ENCODE data around the gene ADAMTSL1.

Gene ADAMTSL1

GRCh38 chr9:18718932-18719331 is 245.0 kb downstream of the ADAMTSL1 start:
- no peaks in the 10 kb centered on the region for H3K27me3 ChIP-seq (ENCODE audit: insufficient read depth, low read depth, severe bottlenecking)

DNA sequence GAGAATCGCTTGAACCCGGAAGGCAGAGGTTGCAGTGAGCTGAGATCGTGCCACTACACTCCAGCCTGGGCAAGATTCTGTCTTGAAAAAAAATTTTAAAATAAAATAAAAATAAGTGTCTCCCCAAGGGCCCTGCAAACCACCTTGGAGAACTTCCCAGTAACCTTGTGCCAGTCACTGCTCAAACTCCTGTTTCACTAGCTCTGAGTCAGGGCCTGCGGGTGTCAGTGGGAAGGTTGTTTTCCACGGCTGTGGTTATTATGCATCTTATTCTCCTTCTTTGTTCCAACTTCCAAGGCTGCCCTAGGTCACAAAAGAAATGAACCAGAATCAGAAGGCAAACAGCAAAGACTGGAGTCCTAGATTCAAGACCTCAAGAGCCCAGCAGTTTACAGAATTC is 246.7 kb downstream of the ADAMTSL1 start:
- H3K27me3 ChIP-seq (ENCODE audit: insufficient read depth, low read depth, severe bottlenecking): no peaks in the 10 kb centered on the region
- H3K36me3 ChIP-seq: no peaks in the 10 kb centered on the region
- H3K4me3 ChIP-seq (ENCODE audit: low read depth, low read length): no peak overlapping the region
- H3K27ac ChIP-seq: no peak overlapping the region
- no peak for TF ChIP-seq CTCF (IDR thresholded peaks at IDR 0.05; ENCODE audit: low read depth, low read length)
- no peak for DNase-seq
- H3K9me3 ChIP-seq (ENCODE audit: severe bottlenecking): no peaks in the 10 kb centered on the region

More at GRCh38 chr9:18718932-18719331, 245.0 kb downstream of the ADAMTSL1 start:
- no peak for DNase-seq
- Histone ChIP-seq H3K4me3 (ENCODE audit: low read depth, low read length) (no peak overlapping the region), H3K9me3 (ENCODE audit: severe bottlenecking) (no peaks in the 10 kb centered on the region), H3K27ac (no peak overlapping the region), H3K36me3 (no peaks in the 10 kb centered on the region)
- no peak for TF ChIP-seq CTCF (IDR thresholded peaks at IDR 0.05; ENCODE audit: low read depth, low read length)

DNA sequence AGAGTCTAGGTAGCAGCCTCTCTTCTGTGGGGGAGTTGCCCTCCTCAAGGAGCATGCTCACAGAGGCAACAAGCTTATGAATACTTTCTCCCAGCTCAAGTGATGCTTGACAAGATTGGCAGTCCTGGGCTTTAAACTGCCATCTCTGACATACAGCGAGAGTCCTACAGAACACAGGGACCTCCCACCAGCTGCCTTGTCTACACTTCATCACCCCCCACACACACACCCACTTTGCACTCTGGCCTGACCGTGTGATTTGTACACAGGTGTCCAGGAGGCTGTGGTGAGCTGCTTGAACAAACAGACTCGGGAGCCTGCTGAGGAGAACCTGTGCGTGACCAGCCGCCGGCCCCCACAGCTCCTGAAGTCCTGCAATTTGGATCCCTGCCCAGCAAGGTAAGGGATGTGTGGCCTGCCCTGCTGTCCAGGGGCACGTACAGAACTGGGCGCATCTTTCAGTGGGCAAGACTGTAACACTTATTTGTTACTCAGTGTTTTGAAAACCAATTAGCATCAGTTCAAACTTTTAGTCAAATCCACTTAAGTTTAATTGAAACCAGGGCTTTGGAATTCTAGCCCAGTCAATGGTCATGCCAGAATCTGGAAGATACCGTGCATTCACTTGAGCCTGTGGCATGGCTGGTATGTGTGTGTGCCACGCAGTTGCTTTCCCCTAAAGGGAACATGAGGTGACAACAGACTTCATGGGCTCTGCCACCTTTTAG is 247.5 kb downstream of the ADAMTSL1 start:
- Histone ChIP-seq H3K27me3 (ENCODE audit: insufficient read depth, low read depth, severe bottlenecking) (no peaks in the 10 kb centered on the region), H3K36me3 (no peaks in the 10 kb centered on the region), H3K27ac (no peak overlapping the region), H3K4me3 (ENCODE audit: low read depth, low read length) (no peak overlapping the region), H3K9me3 (ENCODE audit: severe bottlenecking) (no peaks in the 10 kb centered on the region)
- DNase-seq: no peak
- TF ChIP-seq CTCF (IDR thresholded peaks at IDR 0.05; ENCODE audit: low read depth, low read length): no peak

DNA sequence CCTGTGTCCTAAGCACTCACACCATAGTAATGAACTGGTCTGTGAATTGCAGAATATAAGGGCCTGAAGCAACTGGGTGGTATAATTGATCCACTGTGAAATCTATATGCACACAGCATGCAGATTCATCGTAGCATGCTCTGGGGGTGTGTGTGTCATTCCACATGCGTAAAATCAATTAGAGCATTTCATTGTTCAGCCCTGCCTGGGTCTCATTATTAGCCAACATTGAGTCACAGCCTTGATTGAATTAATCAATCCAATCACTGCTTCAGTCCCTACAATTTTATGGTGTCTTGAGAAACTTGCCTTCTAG is 248.0 kb downstream of the ADAMTSL1 start:
- Histone ChIP-seq H3K36me3 (no peaks in the 10 kb centered on the region), H3K9me3 (ENCODE audit: severe bottlenecking) (no peaks in the 10 kb centered on the region), H3K27me3 (ENCODE audit: insufficient read depth, low read depth, severe bottlenecking) (no peaks in the 10 kb centered on the region), H3K4me3 (ENCODE audit: low read depth, low read length) (no peak overlapping the region), H3K27ac (no peak overlapping the region)
- no peak for DNase-seq
- no peak for TF ChIP-seq CTCF (IDR thresholded peaks at IDR 0.05; ENCODE audit: low read depth, low read length)

GRCh38 chr9:18722882-18723281 is 248.9 kb downstream of the ADAMTSL1 start:
- H3K4me3 ChIP-seq (ENCODE audit: low read depth, low read length): no peak overlapping the region
- H3K27me3 ChIP-seq (ENCODE audit: insufficient read depth, low read depth, severe bottlenecking): no peaks in the 10 kb centered on the region
- DNase-seq: no peak
- no peaks in the 10 kb centered on the region for H3K9me3 ChIP-seq (ENCODE audit: severe bottlenecking)
- no peaks in the 10 kb centered on the region for H3K36me3 ChIP-seq
- no peak overlapping the region for H3K27ac ChIP-seq
- no peak for TF ChIP-seq CTCF (IDR thresholded peaks at IDR 0.05; ENCODE audit: low read depth, low read length)

GRCh38 chr9:18723366-18723765 is 249.4 kb downstream of the ADAMTSL1 start:
- Histone ChIP-seq H3K36me3 (no peaks in the 10 kb centered on the region), H3K27me3 (ENCODE audit: insufficient read depth, low read depth, severe bottlenecking) (no peaks in the 10 kb centered on the region), H3K27ac (no peak overlapping the region), H3K9me3 (ENCODE audit: severe bottlenecking) (no peaks in the 10 kb centered on the region), H3K4me3 (ENCODE audit: low read depth, low read length) (no peak overlapping the region)
- no peak for TF ChIP-seq CTCF (IDR thresholded peaks at IDR 0.05; ENCODE audit: low read depth, low read length)
- no peak for DNase-seq
